COLO668 (cell line): ENCODE results near the gene PROSER2.
"Not testable (repeated sequence)": the region's sequence is repeated elsewhere in the genome, so short reads cannot be mapped to it uniquely, and the experiment has no call there.

Source experiments
- DNase-seq: peaks from one replicate; lab custom pipeline; 2025; ENCODE audit not compliant: unreplicated experiment; lab: John Stamatoyannopoulos, UW

The PROSER2 gene

DNA sequence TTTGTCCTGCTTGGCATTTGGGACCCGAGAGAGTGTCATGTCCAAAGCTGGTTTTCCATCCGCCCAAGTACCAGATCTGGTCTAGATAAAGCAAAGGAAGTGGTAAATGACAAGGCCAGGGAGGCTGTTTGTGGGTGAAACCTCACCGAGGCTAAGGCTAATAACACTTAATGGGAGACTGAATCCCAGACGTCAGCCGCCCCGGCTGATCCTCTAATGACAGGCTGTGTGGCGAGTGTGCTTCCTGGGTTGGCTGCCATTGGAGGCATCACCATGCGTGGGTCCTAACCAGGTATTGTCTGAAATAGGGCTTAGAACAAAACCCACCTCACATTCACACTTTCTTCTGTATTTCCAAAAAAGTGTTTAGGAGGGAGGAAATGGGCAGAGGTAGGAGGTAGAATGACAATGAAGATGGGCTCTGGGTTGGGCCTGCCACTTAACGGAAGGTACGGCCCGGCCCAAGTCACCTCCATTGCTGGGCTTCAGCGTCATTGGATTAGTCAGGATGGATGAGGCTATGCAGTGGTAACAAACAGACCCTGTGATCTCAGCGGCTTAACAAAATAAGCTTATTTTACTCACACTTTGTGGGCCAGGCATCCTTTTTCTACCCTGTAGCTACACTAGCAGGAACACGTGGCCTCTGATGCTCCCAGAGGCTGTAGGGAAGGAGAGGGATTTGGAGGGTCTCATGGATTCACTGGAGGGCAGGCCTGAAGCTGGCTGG is 59.7 kb downstream of the PROSER2 start:
- no peak for DNase-seq

DNA sequence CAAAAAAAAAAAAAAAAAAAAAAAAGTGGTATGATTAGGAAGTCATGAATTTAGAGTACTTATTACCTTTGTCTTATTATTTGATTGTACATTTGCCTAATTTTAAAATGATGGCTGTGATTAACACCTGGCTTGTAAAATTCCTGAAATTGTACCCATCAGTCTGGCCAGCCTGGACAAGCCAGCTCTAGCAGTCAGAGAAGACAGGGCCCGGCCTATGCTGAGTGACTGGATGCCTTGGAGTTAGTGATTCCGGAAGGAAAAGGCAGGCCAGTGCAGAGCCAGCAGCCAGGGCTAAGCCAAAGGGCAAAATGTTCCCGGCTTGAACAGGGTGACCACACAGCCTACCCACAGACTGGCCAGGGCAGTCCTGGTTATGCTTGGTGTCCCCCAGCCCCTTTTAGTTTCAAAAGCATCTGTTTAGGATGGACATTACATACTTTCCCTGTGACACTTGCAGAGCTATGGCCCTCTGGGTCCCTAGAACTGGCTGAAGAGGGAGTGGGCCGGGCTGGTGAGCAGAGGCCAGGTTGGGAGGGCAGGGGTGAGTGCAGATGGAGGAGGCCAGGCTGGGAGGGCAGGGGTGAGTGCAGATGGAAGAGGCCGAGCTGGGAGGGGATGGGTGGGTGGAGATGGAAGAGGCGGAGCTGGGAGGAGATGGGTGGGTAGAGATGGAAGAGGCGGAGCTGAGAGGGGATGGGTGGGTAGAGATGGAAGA is 61.7 kb downstream of the PROSER2 start:
- DNase-seq: no peak

DNA sequence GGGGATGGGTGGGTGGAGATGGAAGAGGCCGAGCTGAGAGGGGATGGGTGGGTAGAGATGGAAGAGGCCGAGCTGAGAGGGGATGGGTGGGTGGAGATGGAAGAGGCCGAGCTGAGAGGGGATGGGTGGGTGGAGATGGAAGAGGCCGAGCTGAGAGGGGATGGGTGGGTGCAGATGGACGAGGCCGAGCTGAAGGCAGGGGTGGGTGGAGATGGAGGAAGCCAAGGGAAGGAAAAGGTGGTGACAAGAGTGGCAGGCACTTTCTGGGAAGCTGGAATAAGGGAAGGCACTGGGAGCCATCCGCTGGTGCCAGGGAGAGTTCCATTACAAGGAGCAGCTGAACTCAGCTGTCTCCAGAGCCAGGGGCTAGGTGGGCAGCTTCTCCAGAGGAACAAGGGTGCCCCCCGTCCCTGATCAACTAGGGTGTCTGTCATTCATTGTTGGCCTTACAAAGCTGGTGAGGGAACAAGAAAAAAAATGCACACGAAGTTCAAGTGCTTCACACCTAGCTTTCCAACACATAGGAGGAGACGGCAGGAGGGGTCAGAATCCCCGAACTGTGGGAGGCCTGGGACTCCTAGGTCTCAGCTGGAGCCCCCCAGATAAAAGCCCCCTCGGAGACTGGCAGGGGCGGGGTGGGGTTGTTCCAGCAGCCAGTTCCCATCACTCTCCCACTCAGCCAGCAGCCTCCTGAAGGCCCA is 62.4 kb downstream of the PROSER2 start:
- no peak for DNase-seq

DNA sequence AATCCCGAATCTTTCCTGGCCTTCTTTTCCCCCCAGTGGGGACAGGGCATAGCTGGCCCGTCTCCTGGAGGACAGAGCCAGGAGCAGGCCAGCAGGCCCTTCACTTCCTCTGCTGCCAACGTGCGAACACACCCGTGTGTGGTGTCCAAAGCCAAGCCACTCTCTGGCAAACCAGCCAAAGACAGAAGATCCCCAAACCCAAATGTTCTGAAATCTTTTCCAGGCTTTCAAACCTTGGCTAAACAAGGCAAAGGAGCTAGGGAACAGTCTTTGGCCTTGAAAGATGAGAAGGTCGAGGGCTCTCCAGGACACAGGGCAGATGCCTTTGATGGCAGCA is 63.0 kb downstream of the PROSER2 start:
- DNase-seq: no peak

DNA sequence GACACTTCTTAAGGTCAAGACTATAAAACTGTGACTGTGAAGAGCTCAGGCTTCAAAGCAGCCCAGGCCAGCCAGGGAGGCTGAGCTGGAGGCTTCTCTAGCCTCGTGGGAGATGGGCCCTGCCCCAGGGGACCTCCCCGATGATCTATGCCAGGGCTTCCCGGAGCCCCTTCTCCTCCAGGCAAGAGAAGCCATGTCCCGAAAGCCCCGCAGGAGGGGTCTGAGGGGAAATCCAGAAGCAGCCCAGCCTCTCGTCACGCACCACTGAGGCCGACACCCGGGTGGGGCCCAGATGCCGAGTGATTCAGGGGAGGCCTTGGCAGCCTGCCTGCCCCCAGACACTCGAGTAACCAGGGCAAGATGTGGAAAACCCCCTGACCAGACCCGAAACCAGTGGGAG is 63.7 kb downstream of the PROSER2 start:
- DNase-seq: no peak

DNA sequence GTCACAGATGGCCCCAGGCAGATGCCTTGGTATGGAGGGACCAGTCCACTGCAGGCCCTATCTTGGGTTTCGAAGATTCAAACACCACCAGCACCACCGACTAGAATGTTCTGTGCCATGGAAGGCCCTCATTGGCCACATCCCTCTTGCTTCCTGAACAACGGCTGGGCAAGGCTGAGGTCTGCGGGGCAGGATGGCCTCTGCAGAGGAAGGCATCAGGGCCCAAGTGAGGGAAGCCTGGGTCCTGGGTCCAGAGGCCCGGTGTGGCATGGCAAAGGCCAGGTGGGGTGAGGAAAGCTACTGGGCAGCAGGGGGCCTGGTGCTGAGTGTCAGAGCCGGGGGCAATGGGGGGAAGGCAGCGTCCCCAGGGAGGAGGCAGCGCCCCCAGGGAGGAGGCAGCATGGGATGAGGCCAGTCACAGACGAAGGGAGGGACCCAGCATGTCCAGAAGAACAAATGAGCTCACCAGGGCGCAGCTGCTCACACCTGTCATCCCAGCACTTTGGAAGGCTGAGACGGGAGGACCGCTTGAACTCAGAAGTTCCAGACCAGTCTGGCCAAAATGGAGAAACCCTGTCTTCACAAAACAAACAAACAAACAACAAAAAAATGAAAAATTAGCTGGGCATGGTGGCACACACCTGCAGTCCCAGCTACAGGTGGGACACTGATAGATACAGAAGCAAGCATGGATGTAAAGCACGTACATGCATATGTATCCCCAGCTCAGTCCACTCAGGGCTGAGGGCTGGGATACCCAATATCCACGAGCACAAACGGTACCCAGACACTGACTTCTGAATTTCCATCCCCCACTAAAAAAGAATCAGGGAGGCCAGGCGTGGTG is 64.4 kb downstream of the PROSER2 start:
- no peak for DNase-seq

DNA sequence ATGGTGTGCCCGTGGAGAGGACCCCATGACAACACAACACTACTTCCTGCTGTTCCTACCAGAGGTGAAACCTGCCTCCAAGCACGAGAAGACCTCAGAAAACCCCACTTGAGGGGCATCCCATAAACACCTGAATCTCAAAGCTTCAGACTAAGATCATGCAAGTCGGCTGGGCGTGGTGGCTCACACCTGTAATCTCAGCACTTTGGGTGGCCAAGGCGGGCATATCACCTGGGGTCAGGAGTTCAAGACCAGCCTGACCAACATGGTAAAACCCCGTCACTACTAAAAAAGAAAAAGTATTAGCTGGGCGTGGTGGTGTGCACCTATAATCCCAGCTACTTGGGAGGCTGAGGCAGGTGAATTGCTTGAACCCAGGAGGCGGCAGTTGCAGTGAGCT is 66.1 kb downstream of the PROSER2 start:
- not testable (repeated sequence) for DNase-seq

DNA sequence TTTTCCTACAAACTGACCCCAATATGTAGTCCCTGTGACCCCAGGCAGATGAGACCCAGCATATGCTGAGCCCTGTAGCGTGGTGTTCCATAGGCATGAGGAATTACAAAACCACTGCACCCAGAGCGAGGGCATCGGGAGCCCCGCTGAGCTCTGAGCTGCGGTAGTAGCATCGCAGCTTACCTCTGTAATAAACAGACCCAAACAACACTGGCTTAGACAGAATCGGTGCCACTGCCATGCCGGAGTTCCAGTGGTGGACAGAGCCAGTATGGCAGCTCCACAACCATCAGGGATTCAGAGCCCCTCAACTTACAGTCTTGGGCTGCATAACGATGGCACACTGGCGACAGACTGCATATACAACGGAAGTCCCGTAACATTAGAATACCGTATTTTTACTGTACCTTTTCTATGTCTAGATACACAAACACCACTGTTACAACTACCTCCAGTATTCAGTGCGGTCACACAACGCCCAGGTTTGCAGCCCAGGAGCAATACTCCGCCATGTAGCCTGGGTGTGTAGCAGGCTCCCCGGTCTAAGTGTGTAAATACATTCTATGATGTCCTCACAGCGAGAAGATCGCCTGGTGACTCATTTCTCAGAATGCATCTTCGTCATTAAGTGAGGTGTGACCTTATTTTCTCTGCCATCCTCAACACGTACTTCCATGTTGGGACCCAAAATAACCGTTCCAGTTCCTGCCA is 68.8 kb downstream of the PROSER2 start:
- DNase-seq: no peak

DNA sequence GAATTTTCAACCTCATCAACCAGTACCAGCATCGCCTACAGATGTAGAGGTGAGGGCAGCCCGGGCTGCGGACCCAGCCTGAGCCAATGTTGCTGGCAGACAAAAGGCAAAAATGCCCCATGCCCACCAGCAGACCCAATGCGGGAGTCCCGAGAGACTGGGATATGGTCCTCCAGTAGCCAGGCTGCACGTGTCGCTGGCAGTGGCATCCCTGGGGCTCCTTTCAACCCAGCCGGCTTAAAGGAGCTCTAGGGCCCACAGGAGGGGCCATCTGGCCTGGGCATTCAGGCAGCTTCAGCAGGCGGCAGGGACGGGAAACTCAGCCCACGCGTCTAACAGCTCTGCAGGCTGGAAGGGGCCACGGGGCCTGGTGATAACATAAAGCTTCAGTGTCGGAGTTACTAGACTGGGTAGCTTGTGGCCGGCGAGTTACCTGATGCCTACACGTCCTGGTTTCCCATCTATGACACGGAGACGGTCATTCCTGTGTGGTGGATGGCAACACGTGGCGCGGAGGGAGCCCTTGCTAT is 70.7 kb downstream of the PROSER2 start:
- no peak for DNase-seq

DNA sequence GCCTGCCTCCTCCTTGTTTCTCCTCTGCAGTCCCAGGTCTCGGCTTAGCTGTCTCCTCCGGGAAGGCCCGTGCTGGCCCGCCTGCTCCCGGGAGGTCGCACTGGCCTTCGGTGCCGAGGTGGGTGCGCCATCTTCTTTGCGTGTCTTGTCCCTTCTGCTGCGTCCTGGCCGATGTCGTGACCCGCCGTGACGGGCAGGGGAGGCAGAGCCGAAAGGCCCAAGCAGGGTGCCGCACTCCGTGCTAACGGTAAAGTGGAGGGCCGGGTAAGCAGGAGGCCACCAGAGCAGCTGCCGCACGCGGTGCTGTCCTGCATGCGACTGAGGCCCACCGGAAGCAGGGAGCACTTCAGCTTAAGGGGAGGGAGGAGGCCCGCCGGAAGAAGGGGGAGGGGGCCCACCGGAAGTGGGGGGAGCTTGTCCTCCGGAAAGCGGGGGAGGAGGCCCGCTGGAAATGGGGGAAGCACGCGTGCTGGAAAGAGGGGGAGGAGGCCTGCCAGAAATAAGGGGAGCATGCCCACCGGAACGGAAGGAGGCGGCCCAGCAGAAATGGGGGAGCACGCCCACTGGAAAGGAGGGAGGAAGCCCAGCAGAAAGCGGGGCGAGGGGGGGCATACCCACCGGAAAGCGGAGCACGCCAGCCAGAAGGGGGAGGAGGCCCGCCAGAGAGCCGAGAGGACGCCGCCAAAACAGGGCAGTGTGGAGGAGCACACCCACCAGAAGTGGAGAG is 71.4 kb downstream of the PROSER2 start:
- no peak for DNase-seq

DNA sequence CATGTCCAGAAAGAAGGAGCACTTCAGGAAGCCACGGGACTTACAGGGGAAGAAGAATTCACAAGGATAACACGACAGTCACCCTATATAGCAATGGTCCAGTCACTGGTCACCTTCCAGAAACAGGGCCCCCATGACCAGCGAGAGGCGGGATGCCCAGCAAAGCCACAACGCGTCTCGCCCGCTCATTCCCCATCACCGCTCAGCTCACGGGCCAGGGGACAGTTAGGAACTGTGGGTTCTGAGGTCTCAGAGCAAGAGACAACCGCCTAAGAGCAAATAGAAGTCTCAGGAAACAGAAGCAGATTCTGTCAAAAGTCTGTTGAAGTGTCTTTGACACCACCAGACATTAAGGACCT is 71.9 kb downstream of the PROSER2 start:
- no peak for DNase-seq

DNA sequence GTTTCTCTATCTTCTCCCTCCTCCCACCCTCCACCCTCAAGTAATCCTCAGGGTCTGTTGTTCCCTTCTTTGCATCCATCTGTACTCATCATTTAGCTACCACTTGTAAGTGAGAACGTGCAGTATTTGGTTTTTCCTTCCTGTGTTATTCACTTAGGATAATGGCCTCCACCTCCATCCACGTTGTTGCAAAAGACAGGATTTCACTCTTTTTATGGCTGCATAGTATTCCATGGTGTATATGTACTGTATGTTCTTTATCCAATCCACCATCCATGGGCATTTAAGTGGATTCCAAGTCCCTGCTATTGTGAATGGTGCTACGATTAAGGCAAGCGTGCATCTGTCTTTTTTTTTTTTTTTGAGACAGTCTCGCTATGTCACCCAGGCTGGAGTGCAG is 72.4 kb downstream of the PROSER2 start:
- no peak for DNase-seq

DNA sequence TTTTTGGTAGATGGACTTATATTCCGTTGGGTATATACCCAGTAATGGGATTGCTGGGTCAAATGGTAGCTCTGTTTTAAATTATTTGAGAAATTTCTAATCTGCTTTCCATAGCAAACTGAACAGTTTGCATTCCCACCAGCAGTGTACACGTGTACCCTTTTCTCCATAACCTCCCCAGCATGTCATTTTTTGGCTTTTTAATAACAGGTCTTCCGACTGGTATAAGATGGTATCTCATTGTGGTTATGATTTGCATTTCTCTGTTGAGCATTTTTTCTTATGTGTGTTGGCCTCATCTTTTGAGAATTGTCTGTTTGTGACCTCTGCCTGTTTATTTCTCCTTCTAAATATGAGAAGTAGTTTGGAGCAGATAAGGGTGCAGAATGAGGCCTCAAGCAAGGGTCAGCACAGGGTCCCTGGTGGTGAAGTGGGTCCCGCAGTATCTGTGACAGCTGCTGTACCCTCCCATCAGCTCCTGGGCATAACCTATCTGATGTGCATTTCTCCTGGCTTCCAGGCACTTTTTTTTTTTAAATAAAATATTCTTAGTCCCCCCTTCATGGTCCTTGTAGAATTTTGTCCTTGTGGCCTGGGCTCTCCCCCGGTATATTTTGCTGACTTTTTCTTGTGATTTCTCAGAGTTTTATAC is 73.5 kb downstream of the PROSER2 start:
- DNase-seq: no peak

DNA sequence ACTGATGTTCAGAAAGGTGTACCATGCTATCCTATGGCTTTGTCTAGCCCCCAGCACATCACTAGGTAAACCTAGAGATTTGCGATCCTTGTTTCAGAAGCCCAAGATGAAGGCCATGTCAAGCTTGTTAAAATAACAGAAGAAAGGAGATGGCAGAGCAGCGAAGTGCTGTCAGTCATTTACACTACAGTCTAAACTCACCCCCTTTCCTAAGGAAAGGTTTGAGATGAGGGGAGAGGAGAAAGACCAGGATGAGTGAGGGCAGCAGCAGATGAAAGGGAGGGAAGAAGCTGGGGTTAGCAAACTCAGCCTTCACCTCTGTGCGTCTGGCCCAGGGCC is 74.8 kb downstream of the PROSER2 start:
- DNase-seq: no peak

DNA sequence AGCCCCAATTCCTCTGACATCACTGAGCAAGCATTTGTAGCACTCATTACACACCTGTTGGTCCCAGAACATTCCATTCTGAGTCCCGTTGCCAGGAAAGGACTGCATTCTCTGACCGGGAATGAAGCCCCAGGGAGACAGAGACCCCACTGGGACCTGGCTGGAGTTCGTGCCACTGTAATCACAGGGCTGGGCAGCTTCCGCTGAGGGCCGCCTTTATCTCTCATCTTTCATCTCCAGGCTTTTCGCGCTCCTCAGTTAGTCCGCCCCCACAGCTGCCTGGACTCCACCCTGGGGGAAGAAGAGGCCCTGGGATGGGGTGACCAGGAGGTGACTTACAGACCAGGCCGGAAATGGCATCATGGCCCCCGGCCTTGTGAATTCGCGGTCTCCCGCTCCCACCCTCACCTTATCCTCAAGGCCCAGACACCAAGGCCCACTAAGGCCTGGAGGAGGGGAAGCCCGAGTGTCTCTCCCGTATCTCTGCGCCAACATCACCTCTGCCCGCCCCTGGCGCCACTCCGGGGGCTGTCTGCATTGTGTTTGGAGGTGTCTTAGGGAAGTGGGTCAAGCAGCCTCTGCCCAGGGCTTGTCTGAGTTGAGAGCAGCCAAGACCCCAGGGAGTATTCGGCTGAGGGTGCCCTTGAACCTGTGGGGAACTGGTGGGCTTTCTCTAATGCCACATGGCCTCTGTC is 75.4 kb downstream of the PROSER2 start:
- peak; percentile 15 for DNase-seq

DNA sequence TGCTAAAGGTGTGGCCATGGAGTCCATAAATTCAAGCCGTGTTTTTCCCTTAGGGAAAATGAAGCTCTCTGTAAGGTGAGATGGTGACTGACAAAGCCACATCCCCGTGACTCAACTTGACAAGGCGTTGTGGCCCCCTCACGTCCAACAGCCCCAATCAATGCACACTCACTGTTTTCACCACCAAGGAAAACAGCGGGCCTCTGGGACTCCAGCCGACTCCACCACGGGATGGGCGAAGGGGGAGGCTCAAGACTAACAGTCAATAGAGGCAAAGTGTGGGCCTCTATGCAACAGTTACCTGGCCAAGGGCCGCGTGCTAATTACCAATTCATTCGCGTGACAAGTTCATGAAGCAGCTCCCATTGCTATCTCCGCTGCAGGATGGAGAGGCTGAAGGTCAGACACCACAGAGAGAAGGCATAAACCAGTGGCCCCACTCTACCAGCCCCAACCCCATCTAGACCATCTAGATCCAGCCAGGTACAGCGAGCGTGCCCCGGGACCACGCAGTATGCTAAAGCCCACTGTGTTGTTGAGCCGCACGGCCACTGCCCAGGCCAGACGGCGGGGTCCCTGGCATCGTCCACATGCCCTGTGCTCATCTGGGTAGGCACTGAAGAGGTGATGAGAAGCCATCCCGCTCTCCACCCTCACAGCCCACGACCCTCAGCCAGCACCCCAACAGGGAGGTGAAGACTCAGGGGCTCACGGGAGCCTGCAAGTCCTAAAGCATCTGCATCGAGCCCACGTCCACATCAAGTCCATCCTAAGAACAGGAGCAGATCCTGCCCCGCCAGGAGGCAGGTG is 76.1 kb downstream of the PROSER2 start:
- no peak for DNase-seq

DNA sequence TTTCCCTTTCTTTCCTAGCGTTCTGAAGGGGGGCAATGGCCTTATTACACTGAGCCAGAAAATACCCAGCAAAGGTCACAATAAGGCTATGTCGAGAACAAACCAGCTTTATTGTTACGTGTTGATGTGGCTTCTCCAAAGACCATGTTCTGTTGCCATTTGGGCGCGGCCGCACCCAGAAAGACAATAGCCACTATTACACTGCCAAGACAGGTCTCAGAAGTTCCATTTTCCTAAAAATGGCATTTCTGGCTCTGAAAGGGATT is 77.8 kb downstream of the PROSER2 start:
- DNase-seq: no peak

DNA sequence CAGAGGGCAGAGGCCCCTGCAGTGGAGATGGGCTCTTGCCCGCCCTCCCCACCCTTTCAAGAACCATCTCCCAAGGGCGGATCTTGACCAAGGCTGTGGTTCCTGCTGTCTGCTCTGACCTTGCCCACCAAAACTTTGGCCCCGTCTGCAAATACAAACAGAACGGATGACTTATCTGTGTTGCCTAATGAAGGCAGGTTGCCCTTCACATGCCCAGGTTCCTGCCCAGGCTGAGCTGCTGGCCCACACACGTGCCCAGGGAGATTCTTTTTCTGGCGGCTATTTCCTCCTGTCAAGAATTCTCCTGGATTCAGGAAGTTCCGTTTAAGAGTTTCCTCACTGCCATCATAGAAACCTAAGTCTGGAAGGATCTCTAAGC is 78.3 kb downstream of the PROSER2 start:
- DNase-seq: no peak
